Measurements from ENCODE around the gene MASP1.

MASP1 gene

DNA sequence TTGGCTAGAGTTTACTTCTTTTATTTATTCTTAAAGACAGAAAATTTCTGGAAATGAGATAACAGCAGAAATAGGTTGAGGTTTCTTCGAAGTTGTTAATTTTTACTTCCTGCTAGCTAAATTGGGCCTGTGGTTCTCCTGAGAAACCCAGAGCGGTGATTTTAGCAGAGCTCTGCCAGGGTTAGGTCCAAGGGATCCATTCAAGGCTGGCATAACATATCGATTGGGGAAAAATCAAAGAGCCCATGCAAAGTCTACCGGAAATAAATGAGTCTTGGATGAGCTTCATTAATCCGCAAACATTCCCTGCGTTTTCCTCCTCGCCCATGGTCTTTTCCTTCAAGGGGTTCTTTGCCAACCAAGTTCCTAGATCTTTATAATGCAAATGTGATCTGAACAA lies 30.8 kb upstream of the MASP1 start:
- peaks cover 2% of the 10 kb centered on the region for H3K9me3 ChIP-seq (ENCODE audit: insufficient read depth, low read depth, low read length)
- H3K14ac ChIP-seq (ENCODE audit: low read length), result no peak overlapping the region
- H3K9ac ChIP-seq (ENCODE audit: low read length), result no peak overlapping the region
- H2BK12ac ChIP-seq (ENCODE audit: low read length), result no peak overlapping the region
- no peak overlapping the region for H3K4me3 ChIP-seq (ENCODE audit: low read depth, low read length)
- no peak overlapping the region for H3K27ac ChIP-seq (ENCODE audit: low read depth, low read length)
- H4K12ac ChIP-seq (ENCODE audit: low read depth, low read length), result no peak overlapping the region
- H2BK5ac ChIP-seq (ENCODE audit: low read depth, low read length, poor library complexity), result no peak overlapping the region
- no peak overlapping the region for H2AK5ac ChIP-seq (ENCODE audit: low read length)
- no peaks in the 10 kb centered on the region for H3K36me3 ChIP-seq (ENCODE audit: control insufficient read depth in 1 of 2, insufficient read depth in 2 of 2, low read length in 2 of 2)
- no peak for DNase-seq
- H3K23ac ChIP-seq (ENCODE audit: low read length), result no peak overlapping the region
- H3K79me1 ChIP-seq (ENCODE audit: low read length), result no peaks in the 10 kb centered on the region
- H4K91ac ChIP-seq (ENCODE audit: low read depth, low read length), result no peak overlapping the region
- H3K18ac ChIP-seq (ENCODE audit: low read length), result no peak overlapping the region
- no peak overlapping the region for H2BK120ac ChIP-seq (ENCODE audit: insufficient read depth, low read length, poor library complexity)
- no peak overlapping the region for H3K4ac ChIP-seq (ENCODE audit: low read depth, low read length)
- no peaks in the 10 kb centered on the region for H3K4me1 ChIP-seq (ENCODE audit: control insufficient read depth in 1 of 2, insufficient read depth in 2 of 2, low read length in 2 of 2)
- no CpG with 5 or more reads among the region's 7 CpGs for WGBS (ENCODE audit: extremely low coverage, insufficient coverage, insufficient read length)
- no peaks in the 10 kb centered on the region for H3K27me3 ChIP-seq (ENCODE audit: insufficient read depth, low read length)
- H3K79me2 ChIP-seq (ENCODE audit: control insufficient read depth, insufficient read depth, low read length, poor library complexity), result no peaks in the 10 kb centered on the region
- no peak overlapping the region for H4K8ac ChIP-seq (ENCODE audit: low read depth, low read length)
- H2AFZ ChIP-seq (ENCODE audit: insufficient read depth, low read length, poor library complexity), result no peak overlapping the region
- H3K4me2 ChIP-seq (ENCODE audit: low read length), result no peak overlapping the region

DNA sequence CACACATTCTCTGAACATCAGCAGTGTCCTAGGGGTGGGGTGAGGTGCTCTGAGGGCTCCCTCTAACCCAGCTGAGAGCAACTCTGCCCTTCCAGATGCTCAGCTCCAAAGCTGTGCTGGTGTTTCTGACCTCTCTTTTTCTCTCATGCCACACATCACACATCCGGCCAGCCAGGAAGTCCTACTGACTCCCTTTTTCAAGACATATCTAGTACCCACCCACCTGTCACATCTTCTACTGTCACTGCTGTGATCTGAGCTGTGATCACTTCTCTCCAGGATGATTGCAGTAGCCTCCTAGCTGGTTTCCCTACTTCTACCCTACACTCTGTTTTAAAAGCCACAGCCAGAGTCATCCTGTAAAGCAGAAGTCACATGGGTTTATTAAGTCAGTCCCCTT lies 30.2 kb upstream of the MASP1 start:
- no CpG with 5 or more reads among the region's 1 CpG for WGBS (ENCODE audit: extremely low coverage, insufficient coverage, insufficient read length)
- H2BK5ac ChIP-seq (ENCODE audit: low read depth, low read length, poor library complexity), result no peak overlapping the region
- H3K18ac ChIP-seq (ENCODE audit: low read length), result no peak overlapping the region
- no peak overlapping the region for H3K4me3 ChIP-seq (ENCODE audit: low read depth, low read length)
- H3K36me3 ChIP-seq (ENCODE audit: control insufficient read depth in 1 of 2, insufficient read depth in 2 of 2, low read length in 2 of 2), result no peaks in the 10 kb centered on the region
- no peak overlapping the region for H3K9ac ChIP-seq (ENCODE audit: low read length)
- H3K79me2 ChIP-seq (ENCODE audit: control insufficient read depth, insufficient read depth, low read length, poor library complexity), result no peaks in the 10 kb centered on the region
- H2AK5ac ChIP-seq (ENCODE audit: low read length), result no peak overlapping the region
- no peak overlapping the region for H3K14ac ChIP-seq (ENCODE audit: low read length)
- no peak overlapping the region for H4K8ac ChIP-seq (ENCODE audit: low read depth, low read length)
- no peak overlapping the region for H3K4ac ChIP-seq (ENCODE audit: low read depth, low read length)
- no peaks in the 10 kb centered on the region for H3K4me1 ChIP-seq (ENCODE audit: control insufficient read depth in 1 of 2, insufficient read depth in 2 of 2, low read length in 2 of 2)
- no peak overlapping the region for H2BK120ac ChIP-seq (ENCODE audit: insufficient read depth, low read length, poor library complexity)
- DNase-seq, result no peak
- no peak overlapping the region for H2BK12ac ChIP-seq (ENCODE audit: low read length)
- H3K27me3 ChIP-seq (ENCODE audit: insufficient read depth, low read length), result no peaks in the 10 kb centered on the region
- peaks cover 2% of the 10 kb centered on the region for H3K9me3 ChIP-seq (ENCODE audit: insufficient read depth, low read depth, low read length)
- H3K27ac ChIP-seq (ENCODE audit: low read depth, low read length), result no peak overlapping the region
- no peak overlapping the region for H3K23ac ChIP-seq (ENCODE audit: low read length)
- no peak overlapping the region for H3K4me2 ChIP-seq (ENCODE audit: low read length)
- no peak overlapping the region for H4K91ac ChIP-seq (ENCODE audit: low read depth, low read length)
- H3K79me1 ChIP-seq (ENCODE audit: low read length), result no peaks in the 10 kb centered on the region
- no peak overlapping the region for H2AFZ ChIP-seq (ENCODE audit: insufficient read depth, low read length, poor library complexity)
- no peak overlapping the region for H4K12ac ChIP-seq (ENCODE audit: low read depth, low read length)

DNA sequence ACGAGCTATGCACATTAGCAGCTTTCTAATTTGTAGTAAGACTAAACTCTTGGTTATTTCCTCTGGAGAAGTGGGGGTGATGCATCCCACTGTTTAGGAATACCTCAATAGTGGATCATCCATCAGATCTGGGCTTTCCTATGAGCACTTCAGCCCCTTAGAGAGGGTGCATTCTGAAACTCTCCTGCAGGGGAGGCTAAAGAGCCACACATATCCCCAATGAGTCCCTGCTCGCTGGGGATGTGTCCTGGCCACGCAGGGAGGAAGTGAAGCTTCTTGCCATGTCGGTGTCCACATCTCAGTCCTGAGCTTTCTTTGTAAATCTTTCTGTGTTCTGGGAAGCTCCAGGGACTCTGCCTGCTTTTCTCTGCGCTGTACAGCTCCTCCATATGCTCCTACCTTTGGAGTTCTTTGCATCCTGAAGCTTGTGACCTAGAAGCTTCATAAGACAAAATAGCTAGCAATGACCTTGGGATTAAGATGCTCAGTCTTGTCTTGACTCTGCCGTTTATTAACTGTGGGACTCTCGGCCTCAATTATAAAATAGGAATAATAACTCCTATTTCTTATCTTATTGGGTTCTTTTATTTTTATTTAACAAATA lies 28.3 kb upstream of the MASP1 start:
- H3K18ac ChIP-seq (ENCODE audit: low read length), result no peak overlapping the region
- no peak overlapping the region for H3K27ac ChIP-seq (ENCODE audit: low read depth, low read length)
- H3K4me2 ChIP-seq (ENCODE audit: low read length), result no peak overlapping the region
- H3K79me1 ChIP-seq (ENCODE audit: low read length), result no peaks in the 10 kb centered on the region
- H4K91ac ChIP-seq (ENCODE audit: low read depth, low read length), result no peak overlapping the region
- no peak overlapping the region for H3K4ac ChIP-seq (ENCODE audit: low read depth, low read length)
- H3K9ac ChIP-seq (ENCODE audit: low read length), result no peak overlapping the region
- H2BK120ac ChIP-seq (ENCODE audit: insufficient read depth, low read length, poor library complexity), result no peak overlapping the region
- no peaks in the 10 kb centered on the region for H3K79me2 ChIP-seq (ENCODE audit: control insufficient read depth, insufficient read depth, low read length, poor library complexity)
- H3K9me3 ChIP-seq (ENCODE audit: insufficient read depth, low read depth, low read length), result peaks cover 2% of the 10 kb centered on the region
- H2BK12ac ChIP-seq (ENCODE audit: low read length), result no peak overlapping the region
- no peak overlapping the region for H3K14ac ChIP-seq (ENCODE audit: low read length)
- H3K4me1 ChIP-seq (ENCODE audit: control insufficient read depth in 1 of 2, insufficient read depth in 2 of 2, low read length in 2 of 2), result no peaks in the 10 kb centered on the region
- H3K4me3 ChIP-seq (ENCODE audit: low read depth, low read length), result no peak overlapping the region
- peak; percentile 73 to 88 for DNase-seq
- H2BK5ac ChIP-seq (ENCODE audit: low read depth, low read length, poor library complexity), result no peak overlapping the region
- H3K36me3 ChIP-seq (ENCODE audit: control insufficient read depth in 1 of 2, insufficient read depth in 2 of 2, low read length in 2 of 2), result no peaks in the 10 kb centered on the region
- WGBS (ENCODE audit: extremely low coverage, insufficient coverage, insufficient read length), result no CpG with 5 or more reads among the region's 7 CpGs
- no peak overlapping the region for H4K8ac ChIP-seq (ENCODE audit: low read depth, low read length)
- H2AFZ ChIP-seq (ENCODE audit: insufficient read depth, low read length, poor library complexity), result no peak overlapping the region
- H2AK5ac ChIP-seq (ENCODE audit: low read length), result no peak overlapping the region
- H3K27me3 ChIP-seq (ENCODE audit: insufficient read depth, low read length), result no peaks in the 10 kb centered on the region
- H3K23ac ChIP-seq (ENCODE audit: low read length), result no peak overlapping the region
- H4K12ac ChIP-seq (ENCODE audit: low read depth, low read length), result no peak overlapping the region

DNA sequence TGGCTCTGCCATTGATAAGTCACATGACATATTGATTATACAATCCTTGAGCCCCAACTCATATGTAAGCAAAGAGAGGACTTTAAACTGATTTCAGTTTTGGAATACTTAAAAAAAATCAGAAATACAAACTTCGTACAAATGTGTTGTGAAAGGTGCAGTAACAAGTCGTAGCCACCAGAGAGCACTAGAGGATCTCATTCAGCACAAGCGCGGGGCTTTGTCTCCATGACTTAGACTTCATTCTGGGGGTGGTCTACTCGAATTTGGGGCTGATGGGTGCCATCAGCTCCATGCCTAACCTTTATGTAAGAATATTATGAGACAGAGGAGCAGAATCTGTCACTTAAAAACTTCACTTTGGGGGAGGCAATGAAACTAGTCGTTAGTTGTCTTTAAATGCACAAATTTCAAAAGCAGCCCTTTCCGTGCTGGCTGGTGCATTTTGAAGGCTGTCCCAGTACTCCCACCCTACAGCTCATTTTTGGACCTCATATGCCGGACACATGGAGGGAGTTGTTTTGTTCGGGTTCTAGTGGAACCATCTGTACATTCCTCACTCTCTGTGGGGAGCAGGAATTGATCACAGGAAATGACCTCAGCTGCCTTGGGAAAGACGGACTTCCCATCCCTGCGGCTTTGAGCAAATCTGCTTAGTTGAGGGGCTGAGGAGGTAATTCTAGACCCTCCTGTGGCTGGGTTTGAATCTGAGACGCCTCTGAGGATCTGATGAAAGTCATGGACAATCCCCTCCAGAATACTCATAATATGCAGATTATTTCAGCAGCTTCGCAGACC lies 27.5 kb upstream of the MASP1 start:
- H3K4me1 ChIP-seq (ENCODE audit: control insufficient read depth in 1 of 2, insufficient read depth in 2 of 2, low read length in 2 of 2), result no peaks in the 10 kb centered on the region

More for the DNA sequence above, 27.5 kb upstream of the MASP1 start:
- peak overlapping the region; percentile 37 for H3K4me2 ChIP-seq (ENCODE audit: low read length)
- no peak overlapping the region for H3K27ac ChIP-seq (ENCODE audit: low read depth, low read length)
- H3K18ac ChIP-seq (ENCODE audit: low read length), result no peak overlapping the region
- no peak overlapping the region for H3K23ac ChIP-seq (ENCODE audit: low read length)
- no peak overlapping the region for H3K4ac ChIP-seq (ENCODE audit: low read depth, low read length)
- H3K4me3 ChIP-seq (ENCODE audit: low read depth, low read length), result no peak overlapping the region
- peak; percentile 27 to 70 for DNase-seq
- H4K12ac ChIP-seq (ENCODE audit: low read depth, low read length), result no peak overlapping the region
- H4K91ac ChIP-seq (ENCODE audit: low read depth, low read length), result no peak overlapping the region
- no peak overlapping the region for H3K9ac ChIP-seq (ENCODE audit: low read length)
- no peak overlapping the region for H2BK5ac ChIP-seq (ENCODE audit: low read depth, low read length, poor library complexity)
- H3K14ac ChIP-seq (ENCODE audit: low read length), result no peak overlapping the region
- H3K79me1 ChIP-seq (ENCODE audit: low read length), result no peaks in the 10 kb centered on the region
- WGBS (ENCODE audit: extremely low coverage, insufficient coverage, insufficient read length), result no CpG with 5 or more reads among the region's 13 CpGs
- no peak overlapping the region for H4K8ac ChIP-seq (ENCODE audit: low read depth, low read length)
- H2BK120ac ChIP-seq (ENCODE audit: insufficient read depth, low read length, poor library complexity), result no peak overlapping the region
- no peak overlapping the region for H2AK5ac ChIP-seq (ENCODE audit: low read length)
- H3K36me3 ChIP-seq (ENCODE audit: control insufficient read depth in 1 of 2, insufficient read depth in 2 of 2, low read length in 2 of 2), result no peaks in the 10 kb centered on the region
- peaks cover 2% of the 10 kb centered on the region for H3K9me3 ChIP-seq (ENCODE audit: insufficient read depth, low read depth, low read length)
- H3K27me3 ChIP-seq (ENCODE audit: insufficient read depth, low read length), result no peaks in the 10 kb centered on the region
- no peak overlapping the region for H2BK12ac ChIP-seq (ENCODE audit: low read length)
- H3K79me2 ChIP-seq (ENCODE audit: control insufficient read depth, insufficient read depth, low read length, poor library complexity), result no peaks in the 10 kb centered on the region
- H2AFZ ChIP-seq (ENCODE audit: insufficient read depth, low read length, poor library complexity), result no peak overlapping the region
